GM23248 (cell line): ENCODE results near the gene HOXB3.

Experiments used
- EZH2 ChIP-seq: fragments of 200-600 bp; sonication (generic); IDR thresholded peaks from 2 replicates; pipeline ENCODE4 v1.6.1; 2018; ENCODE audit warnings: antibody characterized with exemption, mild to moderate bottlenecking; ENCODE audit not compliant: insufficient read depth, poor library complexity, severe bottlenecking
- EZH2phosphoT487 ChIP-seq: fragments of 200-600 bp; sonication (generic); IDR thresholded peaks from 2 replicates; pipeline ENCODE4 v1.6.1; 2018; ENCODE audit warnings: antibody characterized with exemption, moderate library complexity, mild to moderate bottlenecking, low read depth; ENCODE audit not compliant: insufficient read depth

DNA sequence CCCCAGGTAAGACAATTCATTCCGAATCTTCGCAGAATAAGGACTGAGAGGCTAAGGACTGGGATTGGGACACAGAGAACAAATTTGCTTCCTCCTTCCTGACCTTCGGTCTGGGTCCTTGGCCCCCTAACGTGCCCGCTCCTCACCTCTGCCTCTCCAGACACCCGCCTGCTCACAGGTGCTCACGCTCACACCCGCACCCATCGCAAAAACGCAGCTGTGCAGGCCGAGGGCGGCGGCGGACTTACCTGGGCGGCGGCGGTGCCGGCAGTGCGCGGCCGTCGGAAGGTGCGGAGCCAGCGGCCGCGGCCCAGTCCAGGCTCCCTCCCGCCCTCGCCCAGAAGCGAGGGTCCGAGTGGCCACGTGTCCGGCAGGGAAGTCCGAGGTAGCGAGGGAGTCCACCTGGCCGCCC is 43.2 kb upstream of the HOXB3 start:
- TF ChIP-seq EZH2 (no peak), EZH2phosphoT487 (no peak)
